GM19324 (cell line): ENCODE data around the gene SNRNP40.
"Not testable (repeated sequence)": the region's sequence is repeated elsewhere in the genome, so short reads cannot be mapped to it uniquely, and the experiment has no call there.

Experiments
- ATAC-seq: cut with Tn5 transposase; IDR thresholded peaks from one replicate; pipeline ENCODE4 v1.9.1; 2021; ENCODE audit warnings: mild to moderate bottlenecking, moderate library complexity; ENCODE audit not compliant: unreplicated experiment, low FRiP score

The SNRNP40 gene

DNA sequence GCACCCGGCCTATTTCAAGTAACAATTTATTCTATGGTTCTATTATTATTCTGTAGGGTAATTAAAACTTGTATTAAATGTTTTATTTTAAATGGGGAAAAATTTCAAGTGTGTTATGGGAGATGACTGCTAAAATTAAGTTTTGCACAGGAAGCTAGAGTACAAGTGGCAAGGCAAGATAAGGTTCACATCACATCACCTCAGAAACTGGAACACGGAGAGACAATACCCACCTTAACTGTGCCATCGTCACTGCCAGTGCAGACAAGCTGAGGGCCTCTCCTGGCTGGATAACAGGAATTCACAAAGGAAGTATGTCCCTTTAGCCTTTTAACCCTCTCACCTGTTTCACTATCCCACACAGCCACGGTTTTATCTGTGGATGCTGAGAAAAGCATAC lies 7.6 kb downstream of the SNRNP40 start:
- no peak for ATAC-seq

DNA sequence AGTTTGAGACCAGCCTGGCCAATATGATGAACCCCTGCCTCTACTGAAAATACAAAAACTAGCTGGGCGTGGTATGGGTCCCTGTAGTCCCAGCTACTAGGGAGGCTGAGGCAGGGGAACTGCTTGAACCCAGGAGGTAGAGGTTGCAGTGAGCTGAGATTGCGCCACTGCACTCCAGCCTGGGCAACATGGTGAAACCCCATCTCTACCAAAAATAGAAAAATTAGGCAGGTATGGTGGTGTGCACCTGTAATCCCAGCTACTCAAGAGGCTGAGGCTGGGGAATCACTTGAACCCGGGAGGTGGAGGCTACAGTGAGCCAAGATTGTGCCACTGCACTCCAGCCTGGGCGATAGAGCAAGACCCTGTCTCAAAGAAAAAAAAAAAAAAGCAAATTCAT lies 8.8 kb downstream of the SNRNP40 start:
- ATAC-seq = not testable (repeated sequence)

GRCh38 chr1:31282426-31282825 lies 14.2 kb downstream of the SNRNP40 start:
- ATAC-seq = not testable (repeated sequence)

DNA sequence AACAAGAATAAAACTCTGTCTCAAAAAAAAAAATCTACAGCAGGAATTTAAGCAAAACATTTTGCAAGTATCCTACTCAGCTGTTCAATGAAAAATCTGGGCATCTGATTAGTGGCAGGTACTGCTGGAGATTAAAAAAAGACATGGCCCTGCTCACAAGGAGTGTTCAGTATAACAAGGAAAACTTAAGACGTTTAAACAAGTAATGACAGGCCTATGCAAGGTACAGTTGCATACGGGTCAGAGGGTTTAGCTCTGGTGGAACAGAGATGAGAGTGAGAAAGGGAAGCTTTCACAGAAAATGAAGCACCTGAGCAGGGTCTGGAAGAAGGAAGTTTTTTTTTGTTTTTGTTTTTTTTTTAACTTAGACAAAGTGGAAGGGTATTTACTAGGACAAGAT lies 23.0 kb downstream of the SNRNP40 start:
- no peak for ATAC-seq

GRCh38 chr1:31272369-31272768 lies 24.2 kb downstream of the SNRNP40 start:
- ATAC-seq = no peak

DNA sequence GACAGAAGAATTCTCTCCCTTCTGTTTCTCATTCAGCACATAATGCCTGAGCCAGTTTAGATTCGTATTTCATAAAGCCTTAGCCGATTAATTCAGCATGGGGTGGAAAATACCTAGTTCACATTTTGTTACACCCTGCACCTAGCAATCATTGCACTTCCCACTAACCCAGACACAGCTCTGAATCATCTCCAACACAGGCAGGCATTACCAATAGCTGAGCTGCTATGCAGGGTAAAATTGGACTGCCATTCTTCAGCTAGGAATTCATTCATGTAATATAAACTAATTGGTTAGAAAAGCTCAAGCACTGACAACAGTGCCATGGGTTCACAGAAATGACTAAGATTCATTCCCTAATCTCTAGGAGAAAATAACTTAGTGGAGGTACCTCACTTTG lies 30.0 kb downstream of the SNRNP40 start:
- ATAC-seq = no peak

DNA sequence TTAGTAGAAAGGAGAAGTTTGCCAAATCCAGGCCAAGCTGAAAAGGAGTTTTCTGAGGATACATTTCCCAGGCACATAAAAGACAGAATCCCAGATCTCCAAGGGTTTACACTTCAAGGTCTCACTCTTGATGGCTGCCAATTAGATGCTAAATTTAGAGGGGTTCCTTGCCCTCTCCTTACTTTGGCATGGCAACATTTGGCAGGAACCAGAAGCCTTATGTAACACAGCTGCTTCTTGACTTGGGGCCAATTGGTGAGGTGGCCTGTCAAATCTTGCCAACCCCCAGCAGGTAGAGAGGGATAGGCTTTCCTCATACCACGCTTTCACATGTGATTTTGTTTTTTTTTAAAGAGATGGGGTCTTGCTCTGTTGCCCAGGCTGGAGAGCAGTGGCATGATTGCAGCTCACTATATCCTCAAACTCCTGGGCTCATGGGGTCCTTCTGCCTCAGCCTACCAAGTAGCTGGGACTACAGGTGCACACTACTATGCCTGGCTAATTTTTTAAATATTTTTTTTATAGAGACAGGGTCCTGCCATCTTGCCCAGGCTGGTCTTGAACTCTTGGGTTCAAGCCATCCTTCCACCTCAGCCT lies 31.7 kb downstream of the SNRNP40 start:
- no peak for ATAC-seq

DNA sequence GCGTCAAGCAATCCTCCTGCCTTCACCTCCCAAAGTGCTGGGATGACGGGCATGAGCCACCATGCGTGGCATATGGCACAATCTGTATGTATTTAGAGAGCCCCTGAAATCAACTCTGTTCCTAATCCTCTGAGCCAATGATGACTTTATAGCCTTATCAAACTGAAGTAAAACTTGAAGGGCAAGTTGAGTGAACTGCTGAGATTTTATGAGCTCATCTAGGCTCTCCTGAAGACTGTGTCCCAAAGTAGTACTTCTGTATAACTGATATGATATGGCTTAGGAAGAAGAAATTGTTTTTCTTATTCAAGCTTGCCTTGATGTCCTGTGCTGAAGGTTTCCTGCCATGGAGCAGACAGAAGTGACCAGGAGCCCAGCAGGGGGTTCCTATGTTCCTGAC lies 33.2 kb downstream of the SNRNP40 start:
- no peak for ATAC-seq

DNA sequence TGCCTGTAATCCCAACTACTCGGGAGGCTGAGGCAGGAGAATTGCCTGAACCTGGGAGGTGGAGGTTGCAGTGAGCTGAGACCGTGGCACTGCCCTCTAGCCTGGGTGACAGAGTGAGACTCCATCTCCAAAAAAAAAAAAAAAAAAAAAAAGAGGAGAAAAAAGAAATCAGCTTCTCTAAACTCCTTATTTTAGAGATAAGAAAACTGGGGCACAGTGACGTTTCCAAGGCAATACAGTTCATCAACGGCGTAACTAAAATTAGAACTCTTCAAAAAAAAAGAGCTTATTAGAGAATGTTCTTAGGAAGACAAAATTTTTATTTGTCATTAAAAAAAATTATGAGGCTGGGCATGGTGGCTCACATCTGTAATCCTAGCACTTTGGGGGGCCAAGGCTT lies 34.2 kb downstream of the SNRNP40 start:
- not testable (repeated sequence) for ATAC-seq

GRCh38 chr1:31261916-31262315 lies 34.7 kb downstream of the SNRNP40 start:
- ATAC-seq = no peak

DNA sequence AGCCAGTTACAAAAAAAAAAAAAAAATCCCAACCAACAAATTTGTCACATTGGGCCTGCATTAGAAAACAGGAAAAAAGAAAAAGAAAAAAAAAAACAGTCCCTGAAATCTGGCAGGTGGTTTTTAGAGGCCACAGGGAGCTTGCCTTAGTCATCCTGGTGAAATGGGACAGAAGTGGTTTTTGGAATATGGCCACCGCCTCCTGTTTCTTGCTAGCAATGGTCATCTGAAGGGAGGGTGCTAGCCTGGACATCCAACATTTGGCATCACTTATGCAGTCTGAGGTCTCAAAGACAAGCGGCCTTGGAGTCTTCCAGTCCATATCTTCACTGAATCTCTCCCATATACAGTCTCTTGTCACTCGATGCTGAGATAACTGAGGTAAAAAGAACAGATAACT lies 36.8 kb downstream of the SNRNP40 start:
- no peak for ATAC-seq

DNA sequence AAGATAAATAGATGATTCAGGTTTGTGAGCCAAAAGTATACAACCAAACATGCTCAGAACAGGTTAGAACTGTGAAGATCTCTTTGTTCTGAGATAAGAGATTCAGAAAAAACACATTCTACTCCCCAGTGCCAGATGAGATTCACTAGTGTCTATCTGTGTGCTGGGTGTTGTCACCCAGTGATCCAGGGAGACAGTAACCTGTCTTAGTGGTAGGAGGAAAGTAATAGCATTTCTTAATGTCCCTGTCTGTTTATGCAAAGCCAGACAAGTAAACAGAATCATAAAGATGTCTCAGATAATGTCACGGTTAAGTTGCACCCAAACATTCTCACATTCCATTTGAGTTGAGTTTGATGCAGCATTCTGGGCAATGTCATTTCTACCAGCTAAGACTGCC lies 38.0 kb downstream of the SNRNP40 start:
- no peak for ATAC-seq

DNA sequence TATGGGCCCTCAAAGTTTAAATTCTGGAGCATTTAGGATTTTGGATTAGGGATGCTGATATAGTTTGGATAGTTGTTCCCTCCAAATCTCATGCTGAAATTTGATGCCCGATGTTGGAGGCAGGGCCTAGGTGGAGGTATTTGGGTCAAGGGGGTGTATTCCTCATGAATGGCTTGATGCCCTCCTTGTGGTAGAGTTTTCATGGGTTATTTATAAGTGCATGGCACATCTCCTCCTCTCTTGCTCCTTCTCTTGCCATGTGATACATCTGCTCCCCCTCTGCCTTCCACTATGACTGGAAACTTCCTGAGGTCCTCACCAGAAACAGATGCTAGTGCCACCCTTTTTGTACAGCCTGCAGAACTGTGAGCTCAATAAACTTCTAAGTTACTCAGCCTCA lies 39.4 kb downstream of the SNRNP40 start:
- no peak for ATAC-seq

GRCh38 chr1:31249854-31250253 lies 46.7 kb downstream of the SNRNP40 start:
- no peak for ATAC-seq

GRCh38 chr1:31248276-31248675 lies 48.3 kb downstream of the SNRNP40 start:
- ATAC-seq = no peak

DNA sequence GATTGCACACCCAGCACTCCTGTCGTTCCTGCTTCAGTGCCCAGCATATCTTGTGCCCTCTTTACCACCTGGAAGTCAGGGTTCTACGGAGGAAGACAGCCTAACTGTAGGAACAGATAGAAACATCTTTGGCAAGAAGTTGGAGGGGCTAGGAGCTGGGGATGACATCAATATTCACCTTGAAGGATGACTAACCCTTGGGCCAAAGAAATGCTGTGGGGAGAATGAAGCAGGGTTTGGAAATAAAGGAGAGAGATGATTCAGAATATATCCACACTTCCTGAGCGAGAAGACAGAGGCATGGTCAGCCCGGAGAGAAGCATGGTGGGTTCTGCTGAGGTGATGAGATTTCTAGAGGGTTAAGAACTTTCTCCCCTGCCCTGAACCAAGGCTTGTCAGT lies 52.3 kb downstream of the SNRNP40 start:
- no peak for ATAC-seq

DNA sequence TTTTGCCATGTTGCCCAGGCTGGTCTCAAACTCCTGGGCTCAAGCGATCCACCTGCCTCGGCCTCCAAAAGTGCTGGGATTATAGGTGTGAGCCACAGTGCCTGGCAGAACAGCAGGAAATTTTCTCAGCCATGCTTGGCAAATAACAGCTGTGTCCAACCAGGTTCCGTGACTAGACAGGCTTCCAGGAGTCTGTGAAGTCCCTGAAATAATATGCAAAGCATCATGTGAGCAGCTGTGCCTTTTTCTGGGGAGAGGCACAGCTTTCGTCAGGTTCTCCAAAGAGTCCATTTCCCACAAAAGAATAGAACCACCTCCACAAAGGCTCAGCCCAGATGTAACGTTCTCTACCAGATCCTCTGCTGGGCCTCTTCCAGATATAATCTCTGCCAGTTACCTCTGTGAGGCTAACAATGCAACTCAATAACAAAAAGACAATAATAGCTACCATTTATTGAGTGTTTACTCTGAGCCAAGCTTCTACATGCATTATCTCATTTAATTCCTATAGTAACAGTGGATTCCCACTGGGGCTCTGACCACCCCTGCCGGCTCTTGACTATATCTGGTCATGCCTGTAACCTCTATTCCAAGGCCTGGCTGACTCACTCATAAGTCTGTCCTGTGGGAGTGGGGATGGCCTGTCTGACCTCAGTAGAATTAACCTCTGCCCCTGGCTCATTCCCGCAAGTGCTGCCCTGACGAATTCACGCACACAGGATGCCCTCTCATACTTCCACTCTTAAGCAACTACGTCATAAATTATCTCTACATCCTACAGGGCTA lies 52.9 kb downstream of the SNRNP40 start:
- ATAC-seq = no peak

DNA sequence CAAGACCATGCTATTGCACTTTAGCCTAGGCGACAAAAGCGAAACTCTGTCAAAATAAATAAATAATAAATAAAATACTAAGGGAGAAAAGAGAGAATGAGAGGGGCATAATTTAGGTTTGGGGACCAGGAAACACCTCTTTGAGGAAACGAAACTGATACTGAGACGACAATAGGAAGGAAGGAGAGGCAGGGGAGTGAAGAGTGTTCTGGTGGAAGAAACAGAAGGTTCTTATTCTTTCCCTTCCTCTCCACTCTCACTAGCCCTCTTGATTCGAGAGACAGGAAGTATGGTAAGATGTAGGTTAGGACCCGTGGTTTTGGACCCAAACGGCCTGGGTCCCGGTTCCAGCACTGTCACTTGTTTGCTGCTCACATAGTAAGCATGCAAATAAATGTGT lies 55.3 kb downstream of the SNRNP40 start:
- ATAC-seq = no peak

DNA sequence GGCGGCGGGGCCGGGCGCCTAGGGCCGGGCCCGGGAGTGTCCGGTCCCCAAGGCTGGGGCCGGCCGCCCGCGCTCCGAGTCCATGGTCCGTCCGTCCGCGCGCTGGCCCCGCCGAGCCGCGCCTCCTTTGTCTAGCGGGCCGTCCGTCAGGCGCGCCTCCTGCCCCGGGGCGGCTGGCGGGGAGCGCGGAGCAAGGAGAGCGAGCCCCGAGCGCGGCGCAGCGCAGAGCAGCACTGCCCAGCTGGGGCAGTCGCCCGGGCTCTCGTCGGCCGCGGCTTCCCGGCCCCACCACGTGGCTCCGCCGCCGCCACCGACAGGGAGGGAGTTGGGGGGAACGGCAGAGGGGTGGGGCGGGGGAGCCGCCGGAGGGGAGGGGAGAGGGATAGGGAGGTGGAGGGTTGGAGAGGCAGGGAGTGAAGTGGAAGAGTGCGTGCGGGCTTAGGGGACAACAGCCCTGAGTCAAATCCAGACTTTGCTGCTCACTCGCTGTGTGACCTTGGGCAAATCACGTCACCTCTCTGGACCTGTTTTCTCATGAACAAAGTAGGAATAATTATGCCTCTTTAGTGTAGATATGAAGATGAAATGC lies 56.8 kb downstream of the SNRNP40 start, which contains the start of gene NKAIN1:
Gene NKAIN1, minus strand, starts transcription at position 235 of the 589 bp plus-strand sequence. CDS start 340 bp downstream, outside the sequence.
- ATAC-seq = no peak

DNA sequence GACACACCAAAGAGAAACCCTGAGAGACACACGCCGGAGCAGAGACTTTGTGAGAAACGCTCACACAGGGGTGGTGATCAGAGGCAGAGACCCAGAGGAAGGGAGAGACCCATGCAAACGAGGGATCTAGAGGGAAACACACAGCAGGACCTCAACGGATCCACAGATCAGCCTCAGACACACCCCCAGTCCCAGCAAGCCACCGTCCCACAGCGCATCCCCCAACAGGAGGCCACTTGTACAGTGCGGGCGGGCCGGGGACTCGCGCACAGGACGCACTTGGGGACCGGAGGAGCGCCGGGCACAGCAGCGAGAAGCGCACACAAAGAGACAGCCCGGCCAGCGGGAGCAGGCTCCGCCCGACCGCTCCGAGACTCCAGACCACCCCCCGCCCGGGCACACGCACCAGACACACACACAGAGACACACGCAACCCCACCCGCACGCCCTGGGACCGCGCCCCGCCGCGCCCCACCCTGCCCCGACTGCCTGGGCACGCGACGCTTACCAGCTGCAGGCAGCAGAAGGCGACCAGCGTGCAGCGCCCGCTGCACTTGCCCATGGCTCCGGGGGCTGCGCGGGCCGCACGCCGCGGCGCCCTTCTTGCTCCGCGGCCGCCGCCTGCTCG lies 57.5 kb downstream of the SNRNP40 start:
- ATAC-seq = no peak

DNA sequence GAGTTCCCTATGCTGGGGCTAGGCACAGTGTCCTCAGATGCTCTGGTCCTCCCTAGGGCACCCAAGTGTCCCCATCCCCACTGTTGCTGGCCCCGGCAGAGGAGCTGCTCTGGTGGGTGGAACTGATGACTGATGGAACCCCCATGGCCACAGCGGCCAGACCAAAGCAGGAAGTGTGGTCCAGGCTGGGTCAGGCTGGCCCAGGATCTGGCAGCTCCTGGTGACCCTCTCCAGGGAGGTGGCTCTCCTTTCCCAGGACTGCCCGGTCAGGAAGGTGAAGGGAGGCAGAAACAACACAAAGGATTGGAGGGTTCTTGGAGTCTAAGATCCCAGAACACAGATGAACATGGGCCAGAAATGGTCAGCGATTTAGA lies 58.0 kb downstream of the SNRNP40 start:
- ATAC-seq = no peak
